VCaP (cell line): ENCODE measurements around the gene SLC38A10.

Source experiments
- H3K27ac ChIP-seq: fragments of 450-650 bp; 2 replicates; pipeline ENCODE4 v1.5.1; 2017
- CTCF ChIP-seq: fragments of 450-650 bp; conservative IDR thresholded peaks from 2 replicates; pipeline ENCODE4 v1.5.1; 2017; ENCODE audit warnings: mild to moderate bottlenecking, moderate library complexity

Gene SLC38A10

GRCh38 chr17:81206166-81206565 lies 88.9 kb downstream of the SLC38A10 start:
- H3K27ac ChIP-seq = no peak overlapping the region
- no peak for TF ChIP-seq CTCF

- TF ChIP-seq CTCF = no peak
- no peak overlapping the region for H3K27ac ChIP-seq
Measured at GRCh38 chr17:81204578-81204977, 90.5 kb downstream of the SLC38A10 start.

GRCh38 chr17:81203136-81203535 lies 92.0 kb downstream of the SLC38A10 start:
- no peak overlapping the region for H3K27ac ChIP-seq
- no peak for TF ChIP-seq CTCF

GRCh38 chr17:81202318-81202717 lies 92.8 kb downstream of the SLC38A10 start:
- no peak for TF ChIP-seq CTCF
- no peak overlapping the region for H3K27ac ChIP-seq

GRCh38 chr17:81200695-81201580 lies 94.2 kb downstream of the SLC38A10 start:
- peak overlapping the region; percentile 58 for H3K27ac ChIP-seq
- TF ChIP-seq CTCF = peak; percentile 87

- peak overlapping the region; percentile 58 for H3K27ac ChIP-seq
- TF ChIP-seq CTCF = no peak
Measured at GRCh38 chr17:81200201-81200600, 94.9 kb downstream of the SLC38A10 start.

GRCh38 chr17:81199482-81199830 lies 95.7 kb downstream of the SLC38A10 start:
- no peak for TF ChIP-seq CTCF

More at GRCh38 chr17:81199482-81199830, 95.7 kb downstream of the SLC38A10 start:
- H3K27ac ChIP-seq = peak overlapping the region; percentile 2; the same call in 1 of the 2 replicates
